Measurements from ENCODE around the gene MAP1B.

Gene MAP1B

GRCh38 chr5:72144762-72145161 is 37.5 kb downstream of the MAP1B start:
- H3K27ac Mint-ChIP-seq (ENCODE audit: low read depth), result no peak overlapping the region
- no peak for ATAC-seq (replicated peaks; ENCODE audit: extremely low read depth, poor library complexity, severe bottlenecking)
- H3K36me3 Mint-ChIP-seq (ENCODE audit: insufficient read depth), result no peaks in the 10 kb centered on the region
- H3K4me3 Mint-ChIP-seq, result no peak overlapping the region
- H3K27me3 Mint-ChIP-seq, result peaks cover 44% of the 10 kb centered on the region
- no peaks in the 10 kb centered on the region for H3K4me1 Mint-ChIP-seq
- no peak for DNase-seq (ENCODE audit: low spot score in 2 of 2)
- H3K9me3 Mint-ChIP-seq, result no peaks in the 10 kb centered on the region

- Mint-ChIP-seq H3K4me1 (no peaks in the 10 kb centered on the region), H3K36me3 (ENCODE audit: insufficient read depth) (no peaks in the 10 kb centered on the region), H3K27ac (ENCODE audit: low read depth) (no peak overlapping the region), H3K27me3 (peaks cover 41% of the 10 kb centered on the region), H3K4me3 (no peak overlapping the region), H3K9me3 (no peaks in the 10 kb centered on the region)
- DNase-seq (ENCODE audit: low spot score in 2 of 2), result no peak
- ATAC-seq (replicated peaks; ENCODE audit: extremely low read depth, poor library complexity, severe bottlenecking), result no peak
Measured at GRCh38 chr5:72145348-72145747, 38.1 kb downstream of the MAP1B start.

GRCh38 chr5:72146056-72146455 is 38.8 kb downstream of the MAP1B start:
- no peaks in the 10 kb centered on the region for H3K4me1 Mint-ChIP-seq
- no peak overlapping the region for H3K27ac Mint-ChIP-seq (ENCODE audit: low read depth)
- ATAC-seq (replicated peaks; ENCODE audit: extremely low read depth, poor library complexity, severe bottlenecking) (no peak), DNase-seq (ENCODE audit: low spot score in 2 of 2) (no peak)
- H3K36me3 Mint-ChIP-seq (ENCODE audit: insufficient read depth), result no peaks in the 10 kb centered on the region
- no peaks in the 10 kb centered on the region for H3K9me3 Mint-ChIP-seq
- H3K4me3 Mint-ChIP-seq, result no peak overlapping the region
- peaks cover 34% of the 10 kb centered on the region for H3K27me3 Mint-ChIP-seq

- H3K4me3 Mint-ChIP-seq, result no peak overlapping the region
Measured at GRCh38 chr5:72147569-72147968, 40.3 kb downstream of the MAP1B start.

GRCh38 chr5:72149742-72150141 is 42.5 kb downstream of the MAP1B start:
- ATAC-seq (replicated peaks; ENCODE audit: extremely low read depth, poor library complexity, severe bottlenecking) (no peak), DNase-seq (ENCODE audit: low spot score in 2 of 2) (no peak)
- Mint-ChIP-seq H3K27ac (ENCODE audit: low read depth) (no peak overlapping the region), H3K36me3 (ENCODE audit: insufficient read depth) (peaks cover 2% of the 10 kb centered on the region), H3K27me3 (peaks cover 18% of the 10 kb centered on the region), H3K4me3 (no peak overlapping the region), H3K4me1 (no peaks in the 10 kb centered on the region), H3K9me3 (no peaks in the 10 kb centered on the region)

More at GRCh38 chr5:72147569-72147968, 40.3 kb downstream of the MAP1B start:
- Mint-ChIP-seq H3K4me1 (no peaks in the 10 kb centered on the region), H3K9me3 (no peaks in the 10 kb centered on the region), H3K36me3 (ENCODE audit: insufficient read depth) (no peaks in the 10 kb centered on the region), H3K27ac (ENCODE audit: low read depth) (no peak overlapping the region), H3K27me3 (peaks cover 18% of the 10 kb centered on the region)
- no peak for ATAC-seq (replicated peaks; ENCODE audit: extremely low read depth, poor library complexity, severe bottlenecking)
- DNase-seq (ENCODE audit: low spot score in 2 of 2), result no peak

- Mint-ChIP-seq H3K4me3 (no peak overlapping the region), H3K9me3 (no peaks in the 10 kb centered on the region), H3K4me1 (no peaks in the 10 kb centered on the region), H3K36me3 (ENCODE audit: insufficient read depth) (peaks cover 2% of the 10 kb centered on the region), H3K27me3 (peaks cover 15% of the 10 kb centered on the region), H3K27ac (ENCODE audit: low read depth) (no peak overlapping the region)
- no peak for DNase-seq (ENCODE audit: low spot score in 2 of 2)
- ATAC-seq (replicated peaks; ENCODE audit: extremely low read depth, poor library complexity, severe bottlenecking), result no peak
Measured at GRCh38 chr5:72151169-72151568, 43.9 kb downstream of the MAP1B start.

- no peaks in the 10 kb centered on the region for H3K4me1 Mint-ChIP-seq
- ATAC-seq (replicated peaks; ENCODE audit: extremely low read depth, poor library complexity, severe bottlenecking), result no peak
- no peak overlapping the region for H3K27ac Mint-ChIP-seq (ENCODE audit: low read depth)
- peaks cover 20% of the 10 kb centered on the region for H3K27me3 Mint-ChIP-seq
- H3K36me3 Mint-ChIP-seq (ENCODE audit: insufficient read depth), result peaks cover 2% of the 10 kb centered on the region
- H3K9me3 Mint-ChIP-seq, result no peaks in the 10 kb centered on the region
- H3K4me3 Mint-ChIP-seq, result no peak overlapping the region
- no peak for DNase-seq (ENCODE audit: low spot score in 2 of 2)
Measured at GRCh38 chr5:72151646-72152045, 44.4 kb downstream of the MAP1B start.

GRCh38 chr5:72152545-72152944 is 45.3 kb downstream of the MAP1B start:
- Mint-ChIP-seq H3K9me3 (no peaks in the 10 kb centered on the region), H3K27me3 (peaks cover 20% of the 10 kb centered on the region), H3K36me3 (ENCODE audit: insufficient read depth) (peaks cover 2% of the 10 kb centered on the region), H3K4me1 (no peaks in the 10 kb centered on the region), H3K4me3 (no peak overlapping the region), H3K27ac (ENCODE audit: low read depth) (no peak overlapping the region)
- no peak for DNase-seq (ENCODE audit: low spot score in 2 of 2)
- ATAC-seq (replicated peaks; ENCODE audit: extremely low read depth, poor library complexity, severe bottlenecking), result no peak

GRCh38 chr5:72153551-72153950 is 46.3 kb downstream of the MAP1B start:
- Mint-ChIP-seq H3K36me3 (ENCODE audit: insufficient read depth) (peaks cover 2% of the 10 kb centered on the region), H3K9me3 (no peaks in the 10 kb centered on the region)
- DNase-seq (ENCODE audit: low spot score in 2 of 2), result no peak

GRCh38 chr5:72154076-72154756 is 46.9 kb downstream of the MAP1B start:
- ATAC-seq (replicated peaks; ENCODE audit: extremely low read depth, poor library complexity, severe bottlenecking) (no peak), DNase-seq (ENCODE audit: low spot score in 2 of 2) (no peak)
- no peak overlapping the region for H3K27ac Mint-ChIP-seq (ENCODE audit: low read depth)
- H3K27me3 Mint-ChIP-seq, result peaks cover 17% of the 10 kb centered on the region
- no peaks in the 10 kb centered on the region for H3K4me1 Mint-ChIP-seq
- peaks cover 2% of the 10 kb centered on the region for H3K36me3 Mint-ChIP-seq (ENCODE audit: insufficient read depth)
- H3K4me3 Mint-ChIP-seq, result no peak overlapping the region
- H3K9me3 Mint-ChIP-seq, result no peaks in the 10 kb centered on the region

More at GRCh38 chr5:72153551-72153950, 46.3 kb downstream of the MAP1B start:
- no peak overlapping the region for H3K4me3 Mint-ChIP-seq
- H3K27me3 Mint-ChIP-seq, result peaks cover 20% of the 10 kb centered on the region
- H3K27ac Mint-ChIP-seq (ENCODE audit: low read depth), result no peak overlapping the region
- H3K4me1 Mint-ChIP-seq, result no peaks in the 10 kb centered on the region
- no peak for ATAC-seq (replicated peaks; ENCODE audit: extremely low read depth, poor library complexity, severe bottlenecking)

- no peak for DNase-seq (ENCODE audit: low spot score in 2 of 2)
- H3K4me1 Mint-ChIP-seq, result no peaks in the 10 kb centered on the region
- ATAC-seq (replicated peaks; ENCODE audit: extremely low read depth, poor library complexity, severe bottlenecking), result no peak
- peaks cover 2% of the 10 kb centered on the region for H3K36me3 Mint-ChIP-seq (ENCODE audit: insufficient read depth)
- peaks cover 17% of the 10 kb centered on the region for H3K27me3 Mint-ChIP-seq
- no peak overlapping the region for H3K4me3 Mint-ChIP-seq
- H3K9me3 Mint-ChIP-seq, result no peaks in the 10 kb centered on the region
- H3K27ac Mint-ChIP-seq (ENCODE audit: low read depth), result no peak overlapping the region
Measured at GRCh38 chr5:72156946-72157624, 49.8 kb downstream of the MAP1B start.

GRCh38 chr5:72157625-72157962 is 50.3 kb downstream of the MAP1B start:
- Mint-ChIP-seq H3K27ac (ENCODE audit: low read depth) (no peak overlapping the region), H3K4me3 (no peak overlapping the region), H3K4me1 (no peaks in the 10 kb centered on the region), H3K9me3 (no peaks in the 10 kb centered on the region), H3K36me3 (ENCODE audit: insufficient read depth) (peaks cover 2% of the 10 kb centered on the region), H3K27me3 (peaks cover 22% of the 10 kb centered on the region)
- ATAC-seq (replicated peaks; ENCODE audit: extremely low read depth, poor library complexity, severe bottlenecking) (no peak), DNase-seq (ENCODE audit: low spot score in 2 of 2) (no peak)

GRCh38 chr5:72159501-72159911 is 52.2 kb downstream of the MAP1B start:
- no peak for ATAC-seq (replicated peaks; ENCODE audit: extremely low read depth, poor library complexity, severe bottlenecking)
- Mint-ChIP-seq H3K9me3 (no peaks in the 10 kb centered on the region), H3K4me1 (no peaks in the 10 kb centered on the region)

More at GRCh38 chr5:72159501-72159911, 52.2 kb downstream of the MAP1B start:
- Mint-ChIP-seq H3K27ac (ENCODE audit: low read depth) (no peak overlapping the region), H3K36me3 (ENCODE audit: insufficient read depth) (no peaks in the 10 kb centered on the region), H3K27me3 (peaks cover 41% of the 10 kb centered on the region), H3K4me3 (no peak overlapping the region)
- no peak for DNase-seq (ENCODE audit: low spot score in 2 of 2)

Data from central memory CD8-positive, alpha-beta T cell (primary cell).